GM18870 (cell line): ENCODE measurements around the gene NUDT3.
"Not testable (repeated sequence)": the region's sequence is repeated elsewhere in the genome, so short reads cannot be mapped to it uniquely, and the experiment has no call there.

Experiments
- ATAC-seq: cut with Tn5 transposase; IDR thresholded peaks from one replicate; pipeline ENCODE4 v1.9.1; 2021; ENCODE audit warnings: moderate library complexity; ENCODE audit not compliant: unreplicated experiment

Gene NUDT3

DNA sequence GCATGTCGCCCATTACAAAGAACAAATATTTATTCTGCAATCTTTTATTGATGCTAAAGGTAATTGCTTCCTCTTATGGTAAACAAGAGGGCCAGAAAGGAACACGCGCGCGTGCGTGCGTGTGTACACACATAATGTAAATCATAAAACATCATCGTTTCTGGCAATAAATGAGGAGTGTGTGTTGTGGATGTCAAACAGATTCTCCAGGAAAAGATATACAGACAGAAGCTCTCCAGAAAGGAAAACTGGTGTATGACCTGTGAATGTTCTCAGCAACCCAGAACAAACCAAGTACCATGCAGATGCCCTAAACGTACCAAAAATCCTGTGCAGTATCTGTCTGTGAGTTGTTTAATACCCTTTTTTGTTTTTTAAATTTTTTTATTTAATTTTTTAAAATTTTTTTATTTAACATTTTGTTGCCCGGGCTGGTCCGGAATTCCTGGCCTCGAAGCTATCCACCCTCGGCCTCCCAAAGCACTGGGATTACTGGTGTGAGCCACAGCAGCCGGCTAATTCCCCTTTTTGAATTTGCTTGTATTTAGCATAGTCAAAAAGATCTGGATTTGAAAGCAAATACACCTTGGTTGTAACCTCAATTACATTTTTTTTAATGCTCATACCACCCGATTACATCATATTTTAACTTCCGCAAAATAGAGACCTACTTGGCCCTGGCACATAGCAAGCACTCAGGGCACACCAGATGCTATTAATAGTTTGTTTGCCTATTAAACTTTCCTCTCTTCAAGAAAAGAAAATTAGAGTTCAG lies 909 bp upstream of the NUDT3 start:
- ATAC-seq = no peak

DNA sequence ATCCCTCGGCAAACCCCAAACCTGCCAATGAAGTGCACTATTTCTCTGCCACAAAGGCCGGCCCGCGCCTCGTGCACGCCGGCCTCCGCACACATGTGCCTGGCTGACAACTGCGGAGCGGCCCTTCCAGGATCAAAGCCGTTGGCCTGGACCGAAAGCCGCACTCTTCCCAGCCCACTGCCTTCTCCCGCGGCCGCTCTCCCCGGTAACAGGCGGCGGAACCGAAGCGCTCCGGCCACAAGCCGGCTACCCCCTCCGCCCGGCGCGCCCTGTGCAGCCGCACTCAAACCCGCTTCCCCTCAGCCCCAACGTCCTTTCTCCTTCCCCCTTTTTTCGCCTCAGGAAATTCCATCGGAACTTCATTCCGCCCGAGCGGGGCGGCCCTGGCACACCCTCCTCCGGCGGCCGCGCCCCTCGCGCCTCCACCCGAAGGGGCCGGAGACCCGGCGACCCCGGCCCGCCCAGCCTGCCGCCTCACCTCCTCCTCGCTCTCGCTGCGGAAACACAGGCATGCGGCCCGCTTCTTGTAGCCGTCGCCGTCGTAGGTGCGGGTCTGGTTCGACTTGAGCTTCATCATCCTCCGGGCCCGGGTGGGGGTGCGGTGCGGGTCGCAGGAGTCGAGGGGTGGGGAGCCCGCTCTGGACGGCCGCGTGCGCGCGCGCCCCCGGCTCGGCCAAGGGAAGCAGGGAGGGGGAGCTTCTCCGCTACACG lies 528 bp downstream of the NUDT3 start:
- ATAC-seq = peak; percentile 16

DNA sequence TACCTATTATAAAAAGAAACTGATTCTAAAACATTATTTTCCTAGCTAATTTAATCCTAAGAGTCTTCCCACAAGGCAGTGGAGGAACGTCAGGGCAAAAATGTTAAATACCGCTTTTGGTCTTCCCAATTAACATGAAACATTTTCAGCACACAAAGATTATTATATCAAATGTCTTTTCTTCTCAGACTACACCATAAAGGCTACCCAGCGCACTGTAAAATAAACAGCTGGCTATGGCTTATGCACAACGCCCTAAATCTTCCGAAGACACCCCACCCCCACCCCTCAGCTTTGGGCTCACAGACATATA lies 1.0 kb downstream of the NUDT3 start:
- no peak for ATAC-seq

DNA sequence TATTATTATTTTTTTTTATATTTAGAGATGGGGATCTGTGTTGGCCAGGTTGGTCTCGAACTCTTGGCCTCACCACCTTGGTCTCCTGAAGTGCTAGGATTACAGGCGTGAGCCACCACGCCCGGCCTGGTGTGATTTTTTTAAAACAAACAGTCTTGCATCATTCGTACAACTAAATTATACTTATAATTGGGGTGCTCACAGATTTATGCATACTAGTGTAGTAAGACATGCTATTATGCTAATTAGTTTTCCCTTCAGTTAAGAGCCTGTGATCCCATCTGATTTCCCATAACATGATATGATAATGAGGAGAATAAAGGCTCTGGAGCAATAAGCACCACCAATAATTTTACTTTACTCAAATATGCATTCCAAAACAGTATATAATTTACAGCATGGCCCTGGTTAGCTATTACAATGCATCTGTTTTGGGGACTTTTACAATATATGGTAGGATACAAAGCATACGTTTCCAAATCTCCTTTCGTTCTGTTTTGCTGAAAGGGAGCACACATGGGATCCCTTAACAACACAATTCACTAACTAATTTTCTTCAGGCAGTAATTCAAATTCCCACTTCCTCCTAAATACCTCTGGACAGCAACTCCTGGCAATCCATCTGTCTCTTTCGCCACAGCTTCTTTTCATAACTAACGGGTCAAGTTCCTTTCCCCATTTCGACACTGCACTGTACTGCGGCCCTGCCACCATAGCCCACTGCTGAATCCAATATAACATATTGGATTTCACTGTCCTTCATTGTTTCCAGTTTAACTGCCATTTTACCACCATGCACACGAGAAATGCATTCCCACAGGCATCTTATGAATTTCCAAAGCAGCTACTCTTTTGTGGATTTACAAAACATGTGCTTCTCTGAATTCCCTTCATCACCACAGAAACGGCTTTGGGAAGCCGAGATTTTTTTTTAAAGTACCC lies 1.7 kb downstream of the NUDT3 start:
- ATAC-seq = no peak

DNA sequence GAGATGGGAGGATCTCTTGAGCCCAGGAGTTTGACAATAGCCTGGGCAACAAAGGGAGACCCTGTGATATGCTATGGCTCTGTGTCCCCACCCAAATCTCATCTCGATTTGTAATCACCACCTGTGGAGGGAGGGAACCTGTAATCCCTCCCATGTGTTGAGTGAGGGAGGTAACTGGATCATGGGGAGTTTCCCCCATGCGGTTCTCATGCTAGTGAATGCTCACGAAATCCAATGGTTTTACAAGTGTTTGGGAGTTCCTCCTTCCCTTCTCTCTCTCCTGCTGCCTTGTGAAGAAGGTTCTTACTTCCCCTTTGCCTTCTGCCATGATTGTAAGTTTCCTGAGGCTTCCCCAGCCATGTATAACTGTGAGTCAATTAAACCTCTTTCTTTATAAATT lies 3.4 kb downstream of the NUDT3 start:
- ATAC-seq = no peak

DNA sequence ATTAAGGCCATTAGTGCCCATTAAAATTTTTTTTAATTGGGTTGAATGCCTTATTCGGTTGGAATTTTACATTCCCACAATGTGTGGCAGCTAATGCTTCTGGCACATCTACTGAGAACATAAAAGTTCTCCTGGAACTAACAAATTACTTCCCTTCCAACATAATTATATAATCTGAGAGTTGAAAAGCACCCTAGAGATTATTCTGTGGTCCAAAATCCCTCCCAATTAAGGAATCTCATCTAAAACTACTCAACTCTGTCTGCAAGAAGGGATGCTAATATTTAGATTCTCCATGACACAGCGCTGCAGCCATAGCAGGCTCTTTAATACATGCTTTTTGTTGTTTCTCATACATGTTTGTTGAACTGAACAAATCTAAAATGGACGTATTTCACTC lies 4.0 kb downstream of the NUDT3 start:
- ATAC-seq = no peak

DNA sequence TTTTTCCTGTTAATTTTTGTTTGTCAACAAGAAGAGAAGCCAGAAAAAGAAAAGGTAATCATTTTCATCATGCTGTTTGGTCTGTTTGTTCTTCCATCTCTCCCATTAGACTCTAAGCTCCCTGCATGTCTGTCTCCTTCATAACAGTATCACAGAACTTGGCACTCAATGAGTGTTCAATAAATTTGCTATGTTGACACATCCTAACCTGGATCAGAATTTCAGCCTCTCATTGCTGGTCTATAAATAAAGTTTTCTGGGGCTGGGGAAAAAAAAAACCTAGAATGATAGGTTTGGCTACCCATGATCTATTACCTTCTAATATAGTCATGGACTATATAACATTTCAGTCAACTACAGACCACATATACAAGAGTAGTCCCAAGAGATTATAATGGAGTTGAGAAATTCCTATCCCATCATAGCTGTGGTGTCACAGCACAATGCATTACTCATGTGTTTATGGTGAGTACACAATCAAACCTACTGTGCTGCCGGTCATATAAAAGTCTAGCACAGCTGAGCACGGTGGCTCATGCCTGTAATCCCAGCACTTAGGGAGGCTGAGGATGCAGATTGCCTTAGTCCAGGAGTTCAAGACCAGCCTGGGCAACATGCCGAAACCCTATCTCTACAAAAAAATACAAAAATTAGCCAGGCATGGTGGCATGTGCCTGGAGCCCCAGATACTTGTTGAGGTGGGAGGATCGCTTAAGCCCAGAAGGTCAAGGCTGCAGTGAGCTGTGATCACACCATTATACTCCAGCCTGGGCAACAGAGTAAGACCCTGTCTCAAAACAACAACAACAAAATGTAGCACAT lies 5.9 kb downstream of the NUDT3 start:
- no peak for ATAC-seq

DNA sequence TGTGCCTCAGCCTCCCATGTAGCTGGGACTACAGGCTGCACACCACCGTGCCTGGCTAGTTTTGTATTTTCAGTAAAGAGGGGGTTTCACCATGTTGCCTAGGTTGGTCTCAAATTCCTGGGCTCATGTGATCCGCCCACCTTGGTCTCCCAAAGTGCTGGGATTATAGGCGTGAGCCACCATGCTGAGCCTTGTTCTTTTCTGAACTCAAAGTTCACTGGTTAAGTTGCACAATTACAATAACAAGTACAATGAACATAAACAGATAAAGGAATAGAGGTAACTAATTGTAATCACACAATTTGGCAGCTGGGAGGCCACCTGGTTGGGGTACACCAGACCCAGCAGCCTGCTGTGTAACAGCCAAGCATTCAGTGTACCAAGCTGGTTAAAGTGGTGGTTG lies 6.7 kb downstream of the NUDT3 start:
- no peak for ATAC-seq

DNA sequence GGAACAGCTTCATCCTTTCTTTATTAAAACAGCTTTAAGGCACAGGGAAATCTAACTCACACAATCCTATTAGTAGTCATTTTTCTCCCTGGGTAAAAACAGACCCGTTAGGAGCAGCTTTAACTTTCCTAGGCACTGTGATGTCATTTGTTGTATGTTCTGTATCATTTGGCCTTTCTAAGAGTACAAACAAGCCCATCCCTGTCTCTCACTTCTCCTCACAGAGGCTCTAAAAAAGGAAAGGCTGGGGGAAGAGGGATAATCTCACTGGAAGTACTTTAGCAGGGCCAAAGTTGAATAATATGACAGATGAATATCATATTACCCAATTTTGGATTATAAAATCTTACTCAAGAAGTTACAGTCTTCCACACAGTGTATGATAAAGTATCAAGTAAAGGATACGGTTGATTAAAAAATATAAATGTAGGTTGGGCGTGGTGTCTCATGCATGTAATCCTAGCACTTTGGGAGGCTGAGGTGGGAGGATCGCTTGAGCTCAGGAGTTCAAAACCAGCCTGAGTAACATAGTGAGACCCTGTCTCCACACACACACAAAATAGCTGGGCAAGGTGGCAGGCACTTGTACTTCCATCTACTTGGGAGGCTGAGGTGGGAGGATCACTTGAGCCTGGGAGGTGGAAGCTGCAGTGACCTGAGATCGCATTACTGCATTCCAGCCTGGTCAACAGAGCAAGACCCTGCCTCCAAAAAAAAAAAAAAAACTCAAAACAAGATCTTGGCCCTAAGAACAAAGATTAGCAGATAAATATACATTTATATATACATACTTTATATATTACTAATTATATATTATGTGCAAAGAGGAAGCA lies 7.9 kb downstream of the NUDT3 start:
- no peak for ATAC-seq

DNA sequence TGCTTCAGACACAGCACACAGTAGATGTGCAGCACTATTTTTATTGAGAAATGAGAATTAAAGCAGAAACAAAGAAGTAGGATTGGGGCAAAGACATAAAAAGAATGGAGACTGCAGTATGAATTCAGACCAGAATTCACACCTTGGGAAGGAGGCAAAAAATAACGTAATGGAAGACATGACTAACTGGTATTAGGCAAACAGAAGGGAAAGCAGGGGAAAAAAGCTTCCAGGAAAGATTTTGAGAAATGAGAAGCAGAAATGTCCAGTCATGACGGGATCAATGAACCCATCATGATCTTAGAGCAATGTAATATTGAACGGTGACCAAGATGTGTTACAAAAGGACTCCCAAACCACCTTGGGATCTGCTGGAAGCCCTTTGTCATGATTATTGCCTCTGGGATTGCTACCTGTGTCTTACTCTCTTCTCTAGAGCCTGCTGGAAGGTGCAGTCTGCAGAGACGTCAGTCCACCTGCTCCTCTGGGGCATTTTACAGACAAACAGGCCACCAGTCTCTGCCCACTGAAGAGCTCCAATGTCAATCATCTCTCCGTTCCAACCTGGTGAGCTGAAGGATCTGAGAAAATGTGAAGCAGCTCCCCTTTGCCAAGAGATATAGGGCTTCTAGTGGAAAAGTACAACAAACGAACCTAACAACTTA lies 8.7 kb downstream of the NUDT3 start:
- ATAC-seq = no peak

DNA sequence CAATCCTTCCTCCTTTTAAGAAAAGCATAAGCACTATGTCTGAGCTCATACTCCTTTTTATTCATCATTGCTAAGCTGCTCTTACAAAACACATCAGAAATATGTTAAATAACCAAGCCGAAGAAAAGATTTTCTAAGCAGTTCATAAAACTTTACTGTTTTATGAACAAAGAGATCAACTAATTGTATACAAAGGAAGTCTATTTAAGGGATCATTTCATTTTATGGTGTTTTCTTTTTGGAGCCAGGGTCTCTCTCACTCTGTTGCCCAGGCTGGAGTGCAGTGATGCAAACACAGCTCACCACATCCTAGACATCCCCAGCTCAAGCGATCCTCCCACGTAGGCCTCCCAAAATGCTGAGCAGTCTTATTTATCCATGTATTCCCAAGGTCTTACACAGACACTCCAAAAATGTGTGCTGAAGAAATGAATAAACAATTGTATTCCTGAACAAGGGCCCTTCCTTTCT lies 9.3 kb downstream of the NUDT3 start:
- no peak for ATAC-seq

DNA sequence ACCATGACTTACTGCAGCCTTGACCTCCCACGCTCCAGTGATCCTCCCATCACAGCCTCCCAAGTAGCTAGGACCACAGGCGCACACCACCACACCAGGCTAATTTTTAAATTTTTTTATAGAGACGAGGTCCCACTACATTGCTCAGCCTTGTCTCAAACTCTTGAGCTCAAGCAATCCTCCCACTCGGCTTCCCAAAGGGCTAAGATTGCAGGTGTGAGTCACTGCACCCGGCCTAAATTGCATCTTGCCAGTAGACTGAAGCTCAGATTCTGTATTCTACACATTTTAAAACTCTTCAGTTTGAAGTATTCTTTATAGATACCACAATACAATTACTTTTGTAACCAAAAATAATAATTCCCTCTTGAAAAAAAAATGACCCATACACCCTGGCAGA lies 11.4 kb downstream of the NUDT3 start:
- no peak for ATAC-seq

DNA sequence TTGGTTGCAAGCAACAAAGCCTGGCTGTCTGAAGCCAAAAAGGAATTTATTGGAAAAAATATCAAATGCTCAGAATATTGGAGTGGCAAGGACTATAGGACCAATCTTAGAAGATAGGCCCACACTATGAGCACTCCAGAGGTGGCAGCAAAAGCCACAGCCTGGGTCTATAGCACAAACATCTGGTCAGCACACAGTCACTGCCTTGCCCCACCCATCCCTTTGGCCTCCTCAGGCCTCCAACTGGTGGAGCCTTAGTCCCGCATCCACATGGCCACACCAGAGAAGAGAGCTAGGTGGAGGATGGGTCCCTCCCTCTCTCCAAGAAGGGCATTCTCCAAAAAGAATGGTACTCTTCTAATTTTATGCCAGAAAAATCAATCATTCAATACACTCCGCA lies 14.0 kb downstream of the NUDT3 start:
- ATAC-seq = no peak

DNA sequence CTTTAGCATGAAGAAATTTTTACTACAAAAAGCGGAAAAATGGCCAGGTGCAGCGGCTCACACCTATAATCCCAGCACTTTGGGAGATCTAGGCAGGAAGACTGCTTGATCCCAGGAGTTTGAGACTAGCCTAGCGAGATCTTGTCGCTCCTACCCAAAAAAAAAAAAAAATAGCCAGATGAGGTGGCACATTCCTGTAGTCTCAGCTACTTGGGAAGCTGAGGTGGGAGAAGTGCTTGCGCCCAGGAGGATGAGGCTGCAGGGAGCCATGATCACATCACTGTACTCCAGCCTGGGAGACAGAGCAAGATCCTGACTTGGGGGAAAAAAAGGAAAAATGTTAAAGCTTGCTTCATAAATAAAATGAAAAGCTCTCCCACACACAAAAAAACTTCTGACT lies 14.5 kb downstream of the NUDT3 start:
- no peak for ATAC-seq

DNA sequence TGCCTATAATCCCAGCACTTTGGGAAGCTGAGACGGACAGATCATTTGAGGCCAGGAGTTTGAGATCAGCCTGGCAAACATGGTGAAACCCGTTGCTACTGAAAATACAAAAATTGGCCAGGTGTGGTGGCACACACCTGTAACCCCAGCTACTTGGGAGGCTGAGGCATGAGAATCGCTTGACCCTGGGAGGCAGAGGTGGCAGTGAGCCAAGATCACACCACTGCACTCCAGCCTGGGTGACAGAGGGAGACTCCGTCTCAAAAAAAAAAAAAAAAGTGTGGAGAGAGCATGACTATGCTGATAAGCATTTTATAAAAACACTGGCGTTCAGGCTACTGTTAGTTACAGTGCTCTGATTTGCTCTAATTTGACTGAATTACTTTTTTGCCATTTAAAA lies 14.9 kb downstream of the NUDT3 start:
- not testable (repeated sequence) for ATAC-seq

DNA sequence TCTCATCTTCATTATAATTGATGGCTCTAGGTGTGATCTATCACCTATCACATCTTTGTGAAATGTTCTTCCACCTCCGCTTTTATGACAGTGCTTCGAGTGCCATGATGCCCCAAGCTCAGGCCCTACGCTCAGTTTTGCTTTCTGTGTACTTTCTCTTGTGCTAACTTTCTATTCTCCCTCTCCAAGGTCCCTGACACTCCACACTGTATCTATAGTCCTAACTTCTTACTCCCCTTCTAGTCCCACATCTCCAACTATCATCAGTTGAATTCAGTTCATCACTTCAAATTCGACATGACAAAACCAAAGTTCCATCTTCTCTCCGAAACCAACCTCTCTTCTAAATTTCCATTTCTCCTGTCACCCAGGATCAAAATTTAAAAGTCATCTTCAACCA lies 16.6 kb downstream of the NUDT3 start:
- no peak for ATAC-seq

DNA sequence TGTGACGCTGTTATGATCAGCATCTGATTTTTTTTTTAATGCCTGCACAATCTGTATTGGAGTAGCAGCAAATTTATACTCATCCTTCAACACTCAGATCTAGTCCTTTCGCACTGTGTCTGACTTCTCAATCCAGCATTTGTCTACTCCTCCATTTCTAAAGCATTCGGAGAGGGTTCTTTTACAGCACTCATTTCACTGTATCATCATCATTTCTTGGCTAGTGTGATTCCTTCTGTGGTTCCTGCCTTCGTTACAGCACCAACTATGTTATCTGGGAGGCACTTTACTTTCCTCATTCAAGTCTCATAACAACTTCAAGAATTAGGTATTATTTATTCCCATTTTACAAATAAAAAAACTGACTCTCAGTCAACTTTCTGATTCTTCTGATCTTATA lies 18.0 kb downstream of the NUDT3 start:
- no peak for ATAC-seq

DNA sequence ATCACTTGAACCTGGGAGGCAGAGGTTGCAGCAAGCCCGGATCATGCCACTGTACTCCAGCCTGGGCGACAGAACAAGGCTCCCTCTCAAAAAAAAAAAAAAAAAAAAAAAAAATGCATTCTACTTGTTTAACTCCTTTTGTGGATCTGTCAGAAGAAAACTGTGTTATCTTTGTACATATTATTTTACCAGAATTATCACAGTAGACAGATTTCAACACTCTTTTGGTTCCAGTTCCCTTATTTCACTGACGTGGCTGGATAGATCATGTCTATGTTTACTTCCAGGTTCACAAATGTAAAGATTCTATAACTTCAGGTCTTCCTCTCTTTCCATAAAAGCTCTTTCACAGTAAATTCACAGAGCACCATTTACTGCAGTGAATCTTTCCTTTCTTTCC lies 18.4 kb downstream of the NUDT3 start:
- ATAC-seq = no peak

DNA sequence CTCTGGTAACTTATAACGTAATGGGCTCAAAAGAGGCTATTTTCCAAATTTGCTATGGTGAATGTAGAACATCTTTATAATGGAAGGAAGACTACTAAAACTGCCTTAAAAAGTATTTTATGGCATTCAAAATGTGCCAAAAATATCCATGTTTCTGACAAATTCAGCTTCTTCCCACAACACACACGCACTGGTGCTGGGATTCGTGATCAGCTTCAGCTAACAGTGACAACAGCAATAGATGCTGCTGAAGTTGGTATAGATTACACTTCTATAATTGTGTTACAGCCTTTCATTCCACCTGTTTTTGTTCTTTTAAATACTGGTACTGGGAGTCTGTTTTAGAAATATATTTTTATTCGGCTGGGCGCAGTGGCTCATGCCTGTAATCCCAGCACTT lies 19.0 kb downstream of the NUDT3 start:
- no peak for ATAC-seq
